Measurements from ENCODE around the gene EFNA2.

DNA sequence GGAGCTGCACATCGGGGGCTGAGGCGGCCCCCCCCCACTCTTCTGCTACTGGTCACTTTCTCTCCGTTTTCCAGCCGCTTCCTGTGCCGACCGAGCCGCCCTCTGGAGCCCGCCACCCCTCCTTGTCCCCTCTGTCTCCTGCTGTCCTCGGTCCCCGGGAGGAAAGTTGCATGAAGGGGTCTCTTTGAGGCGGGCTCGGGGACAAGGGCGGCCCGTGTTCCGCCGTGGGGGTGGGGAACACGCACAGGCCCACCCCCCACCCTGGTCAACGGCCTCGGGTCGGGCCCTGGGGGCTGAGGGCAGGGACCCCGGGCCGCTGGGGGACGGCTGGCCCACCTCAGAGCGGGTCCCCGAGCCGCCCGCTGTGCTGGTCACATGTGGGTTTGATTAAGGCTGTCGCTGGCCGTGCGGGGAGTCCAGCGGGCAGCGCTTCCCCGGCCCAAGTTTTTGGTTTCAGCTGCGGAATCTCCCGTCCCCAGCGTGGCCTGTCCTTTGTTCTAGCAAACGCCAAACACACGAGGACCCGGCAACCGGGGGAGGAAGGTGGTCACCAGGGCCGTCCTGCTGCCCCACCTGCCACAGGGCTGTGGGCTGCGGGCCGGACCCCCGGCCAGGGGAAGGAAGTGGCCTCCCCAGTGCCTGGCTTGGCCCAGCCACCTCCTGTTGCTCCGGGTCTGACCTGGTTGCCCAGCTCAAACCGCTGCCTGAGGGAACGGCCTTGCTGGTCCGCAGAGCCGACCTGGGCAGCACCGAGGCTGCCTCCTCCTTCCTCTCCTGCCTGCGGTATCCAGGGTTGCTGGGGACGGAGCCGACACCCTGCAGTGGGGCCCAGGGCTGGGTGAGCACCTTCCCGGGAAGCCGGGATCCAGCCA is 1.9 kb downstream of the EFNA2 start:
- TF ChIP-seq, protein P1, sequence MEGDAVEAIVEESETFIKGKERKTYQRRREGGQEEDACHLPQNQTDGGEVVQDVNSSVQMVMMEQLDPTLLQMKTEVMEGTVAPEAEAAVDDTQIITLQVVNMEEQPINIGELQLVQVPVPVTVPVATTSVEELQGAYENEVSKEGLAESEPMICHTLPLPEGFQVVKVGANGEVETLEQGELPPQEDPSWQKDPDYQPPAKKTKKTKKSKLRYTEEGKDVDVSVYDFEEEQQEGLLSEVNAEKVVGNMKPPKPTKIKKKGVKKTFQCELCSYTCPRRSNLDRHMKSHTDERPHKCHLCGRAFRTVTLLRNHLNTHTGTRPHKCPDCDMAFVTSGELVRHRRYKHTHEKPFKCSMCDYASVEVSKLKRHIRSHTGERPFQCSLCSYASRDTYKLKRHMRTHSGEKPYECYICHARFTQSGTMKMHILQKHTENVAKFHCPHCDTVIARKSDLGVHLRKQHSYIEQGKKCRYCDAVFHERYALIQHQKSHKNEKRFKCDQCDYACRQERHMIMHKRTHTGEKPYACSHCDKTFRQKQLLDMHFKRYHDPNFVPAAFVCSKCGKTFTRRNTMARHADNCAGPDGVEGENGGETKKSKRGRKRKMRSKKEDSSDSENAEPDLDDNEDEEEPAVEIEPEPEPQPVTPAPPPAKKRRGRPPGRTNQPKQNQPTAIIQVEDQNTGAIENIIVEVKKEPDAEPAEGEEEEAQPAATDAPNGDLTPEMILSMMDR (conservative IDR thresholded peaks at IDR 0.05; ENCODE audit: low read depth in 2 of 2) = no peak
- TF ChIP-seq EZH2 (IDR thresholded peaks at IDR 0.05; ENCODE audit: low read depth, unreplicated experiment) = no peak
- TF ChIP-seq JUNB (IDR thresholded peaks at IDR 0.05; ENCODE audit: unreplicated experiment) = no peak
- no peak for TF ChIP-seq POLR2AphosphoS5 (IDR thresholded peaks at IDR 0.05; ENCODE audit: low read depth)
- no peak for TF ChIP-seq EZH2phosphoT487 (IDR thresholded peaks at IDR 0.05; ENCODE audit: unreplicated experiment)
- TF ChIP-seq ZNF114 (CRISPR knock-in tag; IDR thresholded peaks at IDR 0.05) = no peak
- TF ChIP-seq NANOG (IDR thresholded peaks at IDR 0.05; ENCODE audit: borderline replicate concordance) = no peak
- TF ChIP-seq CREB1 (CRISPR knock-in tag; IDR thresholded peaks at IDR 0.05; ENCODE audit: low read depth) = no peak
- TF ChIP-seq, protein P2, sequence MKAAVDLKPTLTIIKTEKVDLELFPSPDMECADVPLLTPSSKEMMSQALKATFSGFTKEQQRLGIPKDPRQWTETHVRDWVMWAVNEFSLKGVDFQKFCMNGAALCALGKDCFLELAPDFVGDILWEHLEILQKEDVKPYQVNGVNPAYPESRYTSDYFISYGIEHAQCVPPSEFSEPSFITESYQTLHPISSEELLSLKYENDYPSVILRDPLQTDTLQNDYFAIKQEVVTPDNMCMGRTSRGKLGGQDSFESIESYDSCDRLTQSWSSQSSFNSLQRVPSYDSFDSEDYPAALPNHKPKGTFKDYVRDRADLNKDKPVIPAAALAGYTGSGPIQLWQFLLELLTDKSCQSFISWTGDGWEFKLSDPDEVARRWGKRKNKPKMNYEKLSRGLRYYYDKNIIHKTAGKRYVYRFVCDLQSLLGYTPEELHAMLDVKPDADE (IDR thresholded peaks at IDR 0.05) = no peak
- TF ChIP-seq, protein P3, sequence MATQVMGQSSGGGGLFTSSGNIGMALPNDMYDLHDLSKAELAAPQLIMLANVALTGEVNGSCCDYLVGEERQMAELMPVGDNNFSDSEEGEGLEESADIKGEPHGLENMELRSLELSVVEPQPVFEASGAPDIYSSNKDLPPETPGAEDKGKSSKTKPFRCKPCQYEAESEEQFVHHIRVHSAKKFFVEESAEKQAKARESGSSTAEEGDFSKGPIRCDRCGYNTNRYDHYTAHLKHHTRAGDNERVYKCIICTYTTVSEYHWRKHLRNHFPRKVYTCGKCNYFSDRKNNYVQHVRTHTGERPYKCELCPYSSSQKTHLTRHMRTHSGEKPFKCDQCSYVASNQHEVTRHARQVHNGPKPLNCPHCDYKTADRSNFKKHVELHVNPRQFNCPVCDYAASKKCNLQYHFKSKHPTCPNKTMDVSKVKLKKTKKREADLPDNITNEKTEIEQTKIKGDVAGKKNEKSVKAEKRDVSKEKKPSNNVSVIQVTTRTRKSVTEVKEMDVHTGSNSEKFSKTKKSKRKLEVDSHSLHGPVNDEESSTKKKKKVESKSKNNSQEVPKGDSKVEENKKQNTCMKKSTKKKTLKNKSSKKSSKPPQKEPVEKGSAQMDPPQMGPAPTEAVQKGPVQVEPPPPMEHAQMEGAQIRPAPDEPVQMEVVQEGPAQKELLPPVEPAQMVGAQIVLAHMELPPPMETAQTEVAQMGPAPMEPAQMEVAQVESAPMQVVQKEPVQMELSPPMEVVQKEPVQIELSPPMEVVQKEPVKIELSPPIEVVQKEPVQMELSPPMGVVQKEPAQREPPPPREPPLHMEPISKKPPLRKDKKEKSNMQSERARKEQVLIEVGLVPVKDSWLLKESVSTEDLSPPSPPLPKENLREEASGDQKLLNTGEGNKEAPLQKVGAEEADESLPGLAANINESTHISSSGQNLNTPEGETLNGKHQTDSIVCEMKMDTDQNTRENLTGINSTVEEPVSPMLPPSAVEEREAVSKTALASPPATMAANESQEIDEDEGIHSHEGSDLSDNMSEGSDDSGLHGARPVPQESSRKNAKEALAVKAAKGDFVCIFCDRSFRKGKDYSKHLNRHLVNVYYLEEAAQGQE (IDR thresholded peaks at IDR 0.05; ENCODE audit: unreplicated experiment) = no peak

All from GM23338 (cell line).